HG02981 (cell line): ENCODE data around the gene HLA-B.

ENCODE experiments used
- ATAC-seq: cut with Tn5 transposase; IDR thresholded peaks from one replicate; pipeline ENCODE4 v1.9.1; 2021; ENCODE audit warnings: mild to moderate bottlenecking, moderate library complexity; ENCODE audit not compliant: unreplicated experiment

The HLA-B gene

GRCh38 chr6:31353384-31353945, 3.5 kb downstream of the HLA-B start:
- ATAC-seq = no peak

DNA sequence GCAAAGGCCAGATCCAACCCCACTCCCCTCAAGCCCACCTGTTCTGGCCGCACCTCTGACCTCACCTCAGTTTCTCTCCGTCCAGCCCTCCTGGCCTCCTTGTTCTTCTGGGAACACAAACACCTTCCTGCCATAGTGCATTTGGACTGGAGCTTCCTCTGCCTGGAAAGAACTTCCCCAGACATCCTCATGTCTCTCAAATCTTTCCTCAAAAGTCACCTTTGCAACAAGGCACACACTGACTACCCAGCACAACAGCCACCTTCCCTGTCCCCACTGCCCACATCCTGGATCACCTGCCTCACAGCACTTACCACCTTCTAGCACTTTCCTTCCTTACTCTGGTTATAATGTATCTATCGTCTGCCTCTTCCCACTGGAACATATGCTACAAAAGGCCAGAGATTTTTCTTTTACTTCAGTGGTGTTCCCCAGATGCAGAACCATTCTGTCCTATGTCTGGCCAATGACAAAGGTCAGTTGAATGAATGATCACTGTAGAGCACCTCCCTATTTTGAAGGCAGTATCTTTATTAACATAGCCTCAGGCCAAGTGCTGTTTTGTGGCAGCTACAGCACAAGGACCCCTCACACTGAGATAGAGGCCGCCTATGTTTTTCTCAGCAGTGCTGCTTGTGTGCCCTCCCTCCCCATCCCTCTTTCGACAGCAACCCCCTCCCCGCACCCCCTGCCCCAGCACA, 4.1 kb downstream of the HLA-B start:
- ATAC-seq = no peak

DNA sequence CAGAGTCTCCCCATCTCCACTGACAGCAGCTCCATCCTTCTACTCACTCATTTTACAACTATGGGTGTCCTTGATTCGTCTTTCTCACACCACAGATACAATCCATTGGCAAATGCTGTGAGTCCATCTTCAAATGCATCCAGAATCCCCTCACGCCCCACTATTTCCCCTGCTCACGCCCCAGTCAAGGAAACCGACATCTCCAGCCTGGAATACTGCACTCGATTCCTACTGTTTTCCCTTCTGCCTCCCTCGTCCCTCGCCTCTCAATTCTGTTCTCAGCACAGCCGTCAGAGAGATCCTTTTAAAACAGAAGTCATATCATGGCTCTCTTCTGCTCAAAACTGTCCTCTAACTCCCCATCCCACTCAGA, 4.7 kb downstream of the HLA-B start:
- ATAC-seq = no peak

GRCh38 chr6:31351401-31352309, 5.3 kb downstream of the HLA-B start:
- no peak for ATAC-seq

- no peak for ATAC-seq
Observed at GRCh38 chr6:31351033-31351380, 6.0 kb downstream of the HLA-B start.

DNA sequence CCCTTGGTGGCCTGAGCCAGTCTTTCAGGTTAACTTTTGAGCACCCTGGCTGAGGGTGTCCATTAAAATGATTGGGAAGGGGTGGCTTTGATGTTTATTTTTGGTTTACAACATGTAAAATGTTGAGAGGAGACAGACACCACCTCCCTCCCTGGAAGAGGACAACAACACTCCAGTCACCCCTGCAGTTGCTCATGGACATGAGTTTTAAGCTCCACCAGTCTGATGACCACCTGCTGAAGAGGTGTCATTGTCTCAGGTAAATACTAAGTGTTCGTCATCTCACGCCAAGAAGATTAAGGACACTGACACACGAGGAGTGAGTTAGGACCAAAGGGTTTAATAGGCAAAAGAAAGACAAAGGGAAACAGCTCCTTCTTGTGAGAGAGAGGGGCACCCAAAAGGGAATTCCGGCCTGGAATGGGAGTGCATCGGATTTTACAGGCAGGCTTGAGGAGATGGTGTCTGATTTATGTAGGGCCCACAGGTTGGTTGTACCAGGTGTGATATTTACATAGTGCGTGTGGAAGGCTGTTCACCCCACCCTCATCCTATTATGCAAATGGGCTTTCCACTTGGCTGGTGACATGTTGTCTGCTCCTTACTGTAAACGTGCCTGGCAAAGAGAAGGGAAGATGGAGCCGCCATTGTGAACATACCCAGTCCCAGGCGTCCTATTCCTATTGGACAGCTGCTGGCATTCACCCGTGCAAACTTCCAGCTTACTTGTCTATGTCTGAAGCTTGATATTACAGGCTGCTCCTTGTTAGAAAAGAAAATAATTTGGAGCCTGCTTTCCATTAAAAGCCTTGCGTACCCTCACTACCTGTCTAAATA, 6.6 kb downstream of the HLA-B start:
- ATAC-seq = no peak

DNA sequence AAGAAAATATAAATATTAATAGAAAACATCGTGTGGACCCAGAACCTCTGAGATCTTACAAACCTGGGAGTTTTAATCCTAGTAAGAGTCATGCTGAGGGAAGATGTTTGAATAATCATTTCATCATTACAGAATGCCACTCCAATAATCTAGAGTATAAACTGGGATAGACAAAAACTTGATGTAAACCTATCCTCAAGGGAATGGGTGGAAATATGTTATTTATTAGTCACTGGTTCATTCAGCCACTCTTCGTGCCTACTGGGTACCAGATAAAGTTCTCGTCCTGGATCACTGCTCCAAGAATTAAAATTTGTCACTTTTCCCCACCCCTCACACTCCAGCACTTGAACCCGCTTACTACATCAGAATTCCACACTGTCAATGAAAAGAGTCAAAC, 7.7 kb downstream of the HLA-B start:
- ATAC-seq = no peak

GRCh38 chr6:31345026-31345730, 11.8 kb downstream of the HLA-B start:
- no peak for ATAC-seq

DNA sequence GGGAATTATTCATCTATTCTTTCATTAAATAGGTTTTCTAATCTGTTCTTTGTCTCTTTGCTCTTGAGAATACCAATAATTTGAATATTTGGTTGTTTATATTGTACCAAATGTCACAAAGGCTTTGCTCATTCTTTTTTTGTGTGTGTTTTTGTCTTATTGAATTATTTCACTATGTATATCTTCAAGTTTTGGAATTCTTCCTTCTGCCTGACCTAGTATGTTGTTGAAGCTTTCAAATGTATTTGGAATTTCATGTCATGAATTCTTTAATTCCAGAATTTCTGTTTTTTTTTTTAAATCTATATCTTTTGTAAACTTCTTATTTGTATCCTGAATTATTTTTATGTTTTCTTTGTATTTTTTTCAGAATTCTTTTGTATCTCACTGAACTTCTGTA, 16.8 kb downstream of the HLA-B start:
- no peak for ATAC-seq

DNA sequence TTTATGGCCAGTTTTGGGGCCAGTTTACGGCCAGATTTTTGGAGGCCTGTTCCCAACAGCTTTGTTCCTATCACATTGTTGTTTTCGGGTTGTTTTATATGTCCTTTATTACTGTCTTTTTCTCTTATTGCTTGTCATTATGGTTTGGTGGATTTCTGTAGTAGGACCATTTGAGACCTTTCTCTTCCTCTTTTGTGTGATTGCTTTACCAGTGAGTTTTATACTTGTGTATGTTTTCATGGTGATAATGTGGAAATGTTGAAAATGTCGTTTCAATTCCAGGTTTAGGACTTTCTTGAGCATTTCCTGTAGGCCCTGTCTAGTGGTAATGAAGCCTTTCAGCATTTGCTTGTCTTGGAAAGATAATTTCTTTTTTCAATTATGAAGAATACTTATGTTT, 17.8 kb downstream of the HLA-B start:
- no peak for ATAC-seq

DNA sequence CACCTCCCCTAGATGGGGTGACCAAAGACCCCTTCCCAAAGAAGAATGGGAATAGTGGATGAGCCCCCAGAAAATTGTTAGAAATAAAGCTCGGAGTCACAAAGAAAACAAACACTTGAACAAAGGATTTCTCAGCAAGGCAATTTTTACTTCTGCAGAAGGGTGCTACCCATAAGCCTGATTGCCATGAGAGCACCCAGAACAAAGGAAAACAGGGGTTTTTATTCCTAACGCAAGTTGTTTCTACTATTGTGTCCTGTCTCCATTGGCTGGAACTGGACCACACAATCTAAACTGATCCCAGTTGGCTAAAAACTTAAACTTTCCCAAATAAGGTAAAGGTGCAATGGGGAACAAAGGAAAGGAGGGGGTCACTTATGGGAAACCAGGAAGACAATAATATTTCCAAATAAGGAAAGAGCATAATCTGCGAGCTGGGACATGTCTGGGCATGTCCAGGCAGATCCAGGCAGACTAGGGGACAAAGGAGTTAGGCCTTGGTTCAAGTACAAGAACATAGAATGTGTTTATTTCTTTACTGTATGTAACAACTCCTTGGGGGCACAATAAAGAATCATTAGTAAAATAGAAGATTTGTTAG, 20.0 kb downstream of the HLA-B start:
- no peak for ATAC-seq

GRCh38 chr6:31332637-31333602, 24.1 kb downstream of the HLA-B start:
- ATAC-seq = no peak

- no peak for ATAC-seq
Observed at GRCh38 chr6:31328355-31328960, 28.5 kb downstream of the HLA-B start.

GRCh38 chr6:31321820-31322219, 35.2 kb downstream of the HLA-B start:
- no peak for ATAC-seq

GRCh38 chr6:31321005-31321707, 35.8 kb downstream of the HLA-B start:
- no peak for ATAC-seq

- no peak for ATAC-seq
Observed at GRCh38 chr6:31317036-31317435, 39.9 kb downstream of the HLA-B start.

GRCh38 chr6:31309641-31310040, 47.3 kb downstream of the HLA-B start:
- ATAC-seq = no peak

DNA sequence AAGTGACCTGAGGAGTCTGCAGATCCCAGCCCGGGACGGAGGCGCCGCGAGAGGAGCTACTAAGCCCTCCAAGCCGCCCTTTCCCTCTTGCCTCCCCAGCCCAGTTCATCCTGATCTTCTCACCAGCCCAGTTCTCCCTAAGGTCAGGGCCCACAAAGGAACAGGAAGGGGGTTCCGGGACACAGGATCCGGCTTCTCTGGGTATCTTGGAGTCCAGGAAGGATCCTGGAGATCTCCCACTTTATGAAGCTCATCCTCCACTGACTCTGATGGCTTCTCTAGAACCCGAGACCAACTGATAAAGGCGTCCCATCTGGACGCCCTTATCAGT, 48.2 kb downstream of the HLA-B start:
- no peak for ATAC-seq
